Measurements from ENCODE around the gene AFAP1. TPM values are rescaled to one million over a fixed set of nuclear protein-coding genes. Genes with fewer than 3 reads are reported as not detected.

AFAP1 gene
- total RNA-seq, 2 donors from 2014 or later, result 18.2 to 22.5 TPM

DNA sequence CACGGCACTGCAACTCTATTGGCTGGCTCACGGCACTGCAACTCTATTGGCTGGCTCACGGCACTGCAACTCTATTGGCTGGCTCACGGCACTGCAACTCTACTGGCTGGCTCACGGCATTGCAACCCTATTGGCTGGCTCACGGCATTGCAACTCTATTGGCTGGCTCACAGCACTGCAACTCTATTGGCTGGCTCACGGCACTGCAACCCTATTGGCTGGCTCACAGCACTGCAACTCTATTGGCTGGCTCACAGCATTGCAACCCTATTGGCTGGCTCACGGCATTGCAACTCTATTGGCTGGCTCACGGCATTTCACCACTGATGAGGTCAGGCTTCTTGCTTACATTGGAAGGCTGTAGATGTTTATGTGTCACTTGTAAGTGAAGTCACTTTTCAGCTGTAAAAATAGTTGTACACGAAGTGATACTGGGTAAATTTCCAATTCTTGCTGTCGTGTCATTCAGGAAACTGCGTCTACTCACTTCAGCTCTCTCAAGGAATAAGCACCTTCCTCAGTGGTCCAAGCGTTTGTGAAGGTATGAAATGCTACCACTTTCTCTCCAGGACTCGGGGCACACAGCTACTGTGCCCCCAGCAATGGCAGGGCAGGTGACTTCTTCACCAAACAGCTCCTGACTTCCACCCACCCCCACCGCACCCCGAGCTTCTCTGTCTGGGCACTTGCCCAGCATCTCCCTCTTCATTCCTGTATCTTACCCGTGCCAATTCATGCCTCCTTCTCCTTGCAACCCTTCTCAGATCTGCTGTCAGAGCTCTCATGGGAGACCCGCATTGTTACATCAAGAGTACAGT is 141.3 kb downstream of the AFAP1 start:
- WGBS, 2 experiments (ENCODE audit: insufficient coverage in 1 of 2, insufficient read length in 1 of 2), result 87 to 88% methylated on average over 13 to 18 of the region's 18 CpGs

DNA sequence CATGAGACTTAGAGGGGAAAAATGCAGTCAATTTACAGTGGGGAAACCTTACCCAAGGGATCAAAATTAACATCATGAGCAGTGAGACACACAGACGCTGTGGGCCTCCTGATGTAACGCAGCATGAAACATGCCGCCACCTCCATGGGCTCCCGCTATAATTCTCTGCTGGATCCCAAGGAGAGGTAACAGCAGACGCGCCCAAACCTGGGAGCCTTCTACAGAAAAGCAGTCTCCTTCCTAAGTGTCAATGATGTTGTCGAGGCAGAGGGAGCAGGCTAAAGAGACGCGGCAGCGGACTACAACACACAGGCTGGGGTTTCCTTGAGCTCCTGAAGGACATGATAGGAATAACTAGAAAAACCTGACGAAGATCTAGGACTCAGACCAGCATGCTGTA is 142.3 kb downstream of the AFAP1 start:
- Histone ChIP-seq H3K27me3 (ENCODE audit: control insufficient read depth, insufficient read depth, low read length, poor library complexity, severe bottlenecking) (no peaks in the 10 kb centered on the region), H3K9me3 (ENCODE audit: control insufficient read depth, low read length) (peaks cover 8% of the 10 kb centered on the region), H3K27ac (ENCODE audit: low read depth, low read length) (no peak overlapping the region), H3K9ac (ENCODE audit: extremely low read depth, low read length, poor library complexity, severe bottlenecking) (no peak overlapping the region), H3K4me3 (ENCODE audit: low read length) (no peak overlapping the region), H3K4me1 (ENCODE audit: control insufficient read depth, insufficient read depth, low read length) (no peaks in the 10 kb centered on the region), H3K36me3 (ENCODE audit: control insufficient read depth, insufficient read depth, low read length) (peaks cover 59% of the 10 kb centered on the region)
- TF ChIP-seq, protein P1, sequence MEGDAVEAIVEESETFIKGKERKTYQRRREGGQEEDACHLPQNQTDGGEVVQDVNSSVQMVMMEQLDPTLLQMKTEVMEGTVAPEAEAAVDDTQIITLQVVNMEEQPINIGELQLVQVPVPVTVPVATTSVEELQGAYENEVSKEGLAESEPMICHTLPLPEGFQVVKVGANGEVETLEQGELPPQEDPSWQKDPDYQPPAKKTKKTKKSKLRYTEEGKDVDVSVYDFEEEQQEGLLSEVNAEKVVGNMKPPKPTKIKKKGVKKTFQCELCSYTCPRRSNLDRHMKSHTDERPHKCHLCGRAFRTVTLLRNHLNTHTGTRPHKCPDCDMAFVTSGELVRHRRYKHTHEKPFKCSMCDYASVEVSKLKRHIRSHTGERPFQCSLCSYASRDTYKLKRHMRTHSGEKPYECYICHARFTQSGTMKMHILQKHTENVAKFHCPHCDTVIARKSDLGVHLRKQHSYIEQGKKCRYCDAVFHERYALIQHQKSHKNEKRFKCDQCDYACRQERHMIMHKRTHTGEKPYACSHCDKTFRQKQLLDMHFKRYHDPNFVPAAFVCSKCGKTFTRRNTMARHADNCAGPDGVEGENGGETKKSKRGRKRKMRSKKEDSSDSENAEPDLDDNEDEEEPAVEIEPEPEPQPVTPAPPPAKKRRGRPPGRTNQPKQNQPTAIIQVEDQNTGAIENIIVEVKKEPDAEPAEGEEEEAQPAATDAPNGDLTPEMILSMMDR (conservative IDR thresholded peaks at IDR 0.05), result no peak
- Mint-ChIP-seq H3K36me3 (ENCODE audit: low read depth) (peaks cover 57% of the 10 kb centered on the region), H3K9me3 (peaks cover 5% of the 10 kb centered on the region), H3K4me3 (no peak overlapping the region), H3K27me3 (ENCODE audit: insufficient read depth) (no peaks in the 10 kb centered on the region), H3K4me1 (no peaks in the 10 kb centered on the region), H3K27ac (no peak overlapping the region)
- DNase-seq, result no peak
- 95 to 98% methylated on average over 11 of the region's 11 CpGs for WGBS, 2 experiments (ENCODE audit: insufficient coverage in 1 of 2, insufficient read length in 1 of 2)

More for the DNA sequence above, 141.3 kb downstream of the AFAP1 start:
- no peaks in the 10 kb centered on the region for H3K27me3 ChIP-seq (ENCODE audit: control insufficient read depth, insufficient read depth, low read length, poor library complexity, severe bottlenecking)
- H3K4me1 Mint-ChIP-seq, result no peaks in the 10 kb centered on the region
- peaks cover 50% of the 10 kb centered on the region for H3K36me3 Mint-ChIP-seq (ENCODE audit: low read depth)
- no peak overlapping the region for H3K4me3 ChIP-seq (ENCODE audit: low read length)
- no peak overlapping the region for H3K4me3 Mint-ChIP-seq
- no peak overlapping the region for H3K9ac ChIP-seq (ENCODE audit: extremely low read depth, low read length, poor library complexity, severe bottlenecking)
- TF ChIP-seq, protein P1 (conservative IDR thresholded peaks at IDR 0.05), result no peak
- H3K27ac ChIP-seq (ENCODE audit: low read depth, low read length), result no peak overlapping the region
- H3K9me3 ChIP-seq (ENCODE audit: control insufficient read depth, low read length), result peaks cover 8% of the 10 kb centered on the region
- DNase-seq, result no peak
- no peaks in the 10 kb centered on the region for H3K27me3 Mint-ChIP-seq (ENCODE audit: insufficient read depth)
- H3K27ac Mint-ChIP-seq, result no peak overlapping the region
- no peaks in the 10 kb centered on the region for H3K4me1 ChIP-seq (ENCODE audit: control insufficient read depth, insufficient read depth, low read length)
- peaks cover 48% of the 10 kb centered on the region for H3K36me3 ChIP-seq (ENCODE audit: control insufficient read depth, insufficient read depth, low read length)
- H3K9me3 Mint-ChIP-seq, result peaks cover 5% of the 10 kb centered on the region

DNA sequence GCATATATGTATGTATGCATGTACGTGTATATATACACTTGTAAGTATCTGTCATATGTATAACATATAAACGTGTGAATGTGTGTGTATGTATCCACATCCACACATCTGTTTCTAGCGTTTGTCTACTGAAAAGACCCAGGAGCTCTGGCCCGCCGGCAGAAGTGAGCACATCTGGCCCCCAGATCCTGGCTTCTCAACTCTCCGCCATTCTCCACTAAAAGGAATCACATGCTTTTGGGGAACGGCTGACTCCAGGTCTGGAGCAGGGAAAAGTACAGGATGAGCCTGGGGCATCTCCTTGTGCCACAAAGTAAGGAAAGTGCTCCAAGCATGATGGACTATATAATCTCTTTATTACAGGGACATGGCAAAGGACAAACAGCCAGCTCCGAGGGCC is 143.7 kb downstream of the AFAP1 start:
- no peak overlapping the region for H3K4me3 Mint-ChIP-seq
- Histone ChIP-seq H3K9me3 (ENCODE audit: control insufficient read depth, low read length) (peaks cover 8% of the 10 kb centered on the region), H3K4me1 (ENCODE audit: control insufficient read depth, insufficient read depth, low read length) (no peaks in the 10 kb centered on the region), H3K4me3 (ENCODE audit: low read length) (no peak overlapping the region), H3K27me3 (ENCODE audit: control insufficient read depth, insufficient read depth, low read length, poor library complexity, severe bottlenecking) (no peaks in the 10 kb centered on the region), H3K9ac (ENCODE audit: extremely low read depth, low read length, poor library complexity, severe bottlenecking) (no peak overlapping the region), H3K36me3 (ENCODE audit: control insufficient read depth, insufficient read depth, low read length) (peaks cover 67% of the 10 kb centered on the region), H3K27ac (ENCODE audit: low read depth, low read length) (no peak overlapping the region)
- 98% methylated on average over 6 to 8 of the region's 8 CpGs for WGBS, 2 experiments (ENCODE audit: insufficient coverage in 1 of 2, insufficient read length in 1 of 2)
- TF ChIP-seq, protein P1 (conservative IDR thresholded peaks at IDR 0.05), result no peak
- peaks cover 61% of the 10 kb centered on the region for H3K36me3 Mint-ChIP-seq (ENCODE audit: low read depth)
- H3K9me3 Mint-ChIP-seq, result peaks cover 5% of the 10 kb centered on the region
- H3K4me1 Mint-ChIP-seq, result no peaks in the 10 kb centered on the region
- no peak overlapping the region for H3K27ac Mint-ChIP-seq
- no peaks in the 10 kb centered on the region for H3K27me3 Mint-ChIP-seq (ENCODE audit: insufficient read depth)
- DNase-seq, result no peak
